WERI-Rb-1 (cell line): Measurements from ENCODE around the gene CSRNP3.

Experiments used
- DNase-seq: peaks from one replicate; pipeline ENCODE4 v3.0.0-alpha.2; 2020
- H3K27ac ChIP-seq: fragments of 250-450 bp; sonication (Bioruptor Pico); 2 replicates; pipeline ENCODE4 v1.5.1; 2020; ENCODE audit warnings: mild to moderate bottlenecking, moderate library complexity
- H3K27me3 ChIP-seq: fragments of 250-450 bp; sonication (Bioruptor Pico); 2 replicates; pipeline ENCODE4 v1.5.1; 2021; ENCODE audit warnings: mild to moderate bottlenecking, low read depth, moderate library complexity; ENCODE audit not compliant: insufficient read depth, severe bottlenecking
- H3K36me3 ChIP-seq: fragments of 250-450 bp; sonication (Bioruptor Pico); 2 replicates; pipeline ENCODE4 v1.5.1; 2020; ENCODE audit warnings: mild to moderate bottlenecking, moderate library complexity
- H3K4me3 ChIP-seq: 2 replicates; pipeline ENCODE4 v1.5.1; 2011; ENCODE audit warnings: low read depth, mild to moderate bottlenecking, control low read depth, low read length
- H3K9me3 ChIP-seq: fragments of 250-450 bp; sonication (Bioruptor Pico); 2 replicates; pipeline ENCODE4 v1.5.1; 2021; ENCODE audit warnings: mild to moderate bottlenecking, moderate library complexity; ENCODE audit not compliant: severe bottlenecking
- TF ChIP-seq, protein P1 (sequence below): IDR thresholded peaks from 2 replicates; pipeline ENCODE4 v1.5.1; 2011; ENCODE audit warnings: low read depth, mild to moderate bottlenecking, control low read depth, inconsistent platforms, low read length

The CSRNP3 gene

GRCh38 chr2:165693838-165694237 is 224.3 kb downstream of the CSRNP3 start:
- Histone ChIP-seq H3K9me3 (no peaks in the 10 kb centered on the region), H3K4me3 (no peak overlapping the region), H3K36me3 (no peaks in the 10 kb centered on the region), H3K27me3 (no peaks in the 10 kb centered on the region), H3K27ac (no peak overlapping the region)
- DNase-seq, result no peak
- TF ChIP-seq, protein P1, sequence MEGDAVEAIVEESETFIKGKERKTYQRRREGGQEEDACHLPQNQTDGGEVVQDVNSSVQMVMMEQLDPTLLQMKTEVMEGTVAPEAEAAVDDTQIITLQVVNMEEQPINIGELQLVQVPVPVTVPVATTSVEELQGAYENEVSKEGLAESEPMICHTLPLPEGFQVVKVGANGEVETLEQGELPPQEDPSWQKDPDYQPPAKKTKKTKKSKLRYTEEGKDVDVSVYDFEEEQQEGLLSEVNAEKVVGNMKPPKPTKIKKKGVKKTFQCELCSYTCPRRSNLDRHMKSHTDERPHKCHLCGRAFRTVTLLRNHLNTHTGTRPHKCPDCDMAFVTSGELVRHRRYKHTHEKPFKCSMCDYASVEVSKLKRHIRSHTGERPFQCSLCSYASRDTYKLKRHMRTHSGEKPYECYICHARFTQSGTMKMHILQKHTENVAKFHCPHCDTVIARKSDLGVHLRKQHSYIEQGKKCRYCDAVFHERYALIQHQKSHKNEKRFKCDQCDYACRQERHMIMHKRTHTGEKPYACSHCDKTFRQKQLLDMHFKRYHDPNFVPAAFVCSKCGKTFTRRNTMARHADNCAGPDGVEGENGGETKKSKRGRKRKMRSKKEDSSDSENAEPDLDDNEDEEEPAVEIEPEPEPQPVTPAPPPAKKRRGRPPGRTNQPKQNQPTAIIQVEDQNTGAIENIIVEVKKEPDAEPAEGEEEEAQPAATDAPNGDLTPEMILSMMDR, result no peak

- Histone ChIP-seq H3K27me3 (no peaks in the 10 kb centered on the region), H3K4me3 (no peak overlapping the region), H3K36me3 (no peaks in the 10 kb centered on the region), H3K27ac (no peak overlapping the region), H3K9me3 (no peaks in the 10 kb centered on the region)
- TF ChIP-seq, protein P1, result no peak
- DNase-seq, result no peak
Observed at GRCh38 chr2:165697748-165698443, 228.4 kb downstream of the CSRNP3 start.

- H3K36me3 ChIP-seq, result no peaks in the 10 kb centered on the region
- no peaks in the 10 kb centered on the region for H3K9me3 ChIP-seq
- H3K27ac ChIP-seq, result no peak overlapping the region
- H3K4me3 ChIP-seq, result no peak overlapping the region
- DNase-seq, result peak; percentile 45
- TF ChIP-seq, protein P1, result peak; percentile 51; the same call in 1 of the 2 replicates
- H3K27me3 ChIP-seq, result no peaks in the 10 kb centered on the region
Observed at GRCh38 chr2:165698444-165698884, 229.0 kb downstream of the CSRNP3 start.

DNA sequence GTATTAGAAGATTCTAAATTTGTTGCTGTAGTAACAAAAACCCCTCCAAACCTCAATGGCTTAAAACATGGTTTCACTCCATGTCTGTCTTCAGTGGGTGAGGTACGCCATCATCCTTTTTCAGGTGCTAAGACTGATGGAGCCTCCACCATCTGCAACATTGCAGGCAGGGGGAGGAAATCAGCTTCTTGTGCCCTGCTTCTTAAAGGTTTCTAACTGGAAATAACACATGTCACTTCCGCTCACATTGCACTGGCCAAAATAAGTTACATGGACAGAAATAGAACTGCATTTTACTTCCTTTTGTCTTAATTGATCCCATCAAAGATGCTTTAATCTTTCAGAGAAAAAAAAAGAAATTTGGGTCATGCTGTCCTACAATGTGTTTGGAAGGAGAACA is 230.4 kb downstream of the CSRNP3 start:
- Histone ChIP-seq H3K9me3 (no peaks in the 10 kb centered on the region), H3K27me3 (no peaks in the 10 kb centered on the region), H3K36me3 (no peaks in the 10 kb centered on the region), H3K4me3 (no peak overlapping the region), H3K27ac (no peak overlapping the region)
- TF ChIP-seq, protein P1, result no peak
- no peak for DNase-seq

GRCh38 chr2:165700531-165700930 is 231.0 kb downstream of the CSRNP3 start:
- no peaks in the 10 kb centered on the region for H3K27me3 ChIP-seq
- DNase-seq, result no peak
- H3K27ac ChIP-seq, result no peak overlapping the region

More at GRCh38 chr2:165700531-165700930, 231.0 kb downstream of the CSRNP3 start:
- no peaks in the 10 kb centered on the region for H3K36me3 ChIP-seq
- no peaks in the 10 kb centered on the region for H3K9me3 ChIP-seq
- TF ChIP-seq, protein P1, result no peak
- no peak overlapping the region for H3K4me3 ChIP-seq
